Mesendoderm (in vitro differentiated cells): ENCODE results near the gene COL6A2.

Experiments used
- DNase-seq: peaks from one replicate; pipeline ENCODE4 v3.0.0; 2013
- H2AK5ac ChIP-seq: 2 replicates; pipeline ENCODE4 v1.6.1; 2013; ENCODE audit warnings: low read length, inconsistent platforms
- H2BK120ac ChIP-seq: 2 replicates; pipeline ENCODE4 v1.6.1; 2013; ENCODE audit warnings: low read depth, mild to moderate bottlenecking, low read length, moderate library complexity, mixed read lengths
- H2BK15ac ChIP-seq: replicated peaks from 2 replicates; pipeline ENCODE4 v1.6.1; 2013; ENCODE audit warnings: low read depth, mild to moderate bottlenecking, moderate library complexity
- H2BK5ac ChIP-seq: 2 replicates; pipeline ENCODE4 v1.6.1; 2013; ENCODE audit warnings: low read length, inconsistent platforms
- H3K18ac ChIP-seq: 2 replicates; pipeline ENCODE4 v1.6.1; 2013; ENCODE audit warnings: mild to moderate bottlenecking, low read length, mixed read lengths
- H3K23ac ChIP-seq: one replicate; pipeline ENCODE4 v1.6.1; 2013; ENCODE audit warnings: low read length
- H3K27ac ChIP-seq: 2 replicates; pipeline ENCODE4 v1.5.1; 2013; ENCODE audit warnings: low read depth, mild to moderate bottlenecking, inconsistent platforms, low read length, moderate library complexity
- H3K27me3 ChIP-seq: 2 replicates; pipeline ENCODE4 v1.6.1; 2013; ENCODE audit warnings: low read length, control low read depth, mild to moderate bottlenecking, inconsistent platforms; ENCODE audit not compliant: insufficient read depth, poor library complexity
- H3K36me3 ChIP-seq: 2 replicates; pipeline ENCODE4 v1.6.1; 2013; ENCODE audit warnings: low read length, inconsistent platforms; ENCODE audit not compliant: control insufficient read depth, insufficient read depth
- H3K4ac ChIP-seq: one replicate; pipeline ENCODE4 v1.6.1; 2013; ENCODE audit warnings: low read depth, mild to moderate bottlenecking, low read length, moderate library complexity
- H3K4me1 ChIP-seq: 2 replicates; pipeline ENCODE4 v1.6.1; 2013; ENCODE audit warnings: low read depth, low read length, inconsistent platforms; ENCODE audit not compliant: control insufficient read depth
- H3K4me2 ChIP-seq: 2 replicates; pipeline ENCODE4 v1.6.1; 2013; ENCODE audit warnings: low read length
- H3K4me3 ChIP-seq: 2 replicates; pipeline ENCODE4 v1.5.1; 2013; ENCODE audit warnings: mild to moderate bottlenecking, low read length
- H3K56ac ChIP-seq: one replicate; pipeline ENCODE4 v1.6.1; 2013; ENCODE audit warnings: low read length
- H3K79me1 ChIP-seq: 2 replicates; pipeline ENCODE4 v1.6.1; 2013; ENCODE audit warnings: low read length, inconsistent platforms
- H3K79me2 ChIP-seq: 2 replicates; pipeline ENCODE4 v1.6.1; 2013; ENCODE audit warnings: mild to moderate bottlenecking, low read length; ENCODE audit not compliant: control insufficient read depth, insufficient read depth
- H3K9ac ChIP-seq: 2 replicates; pipeline ENCODE4 v1.6.1; 2013; ENCODE audit warnings: low read length, inconsistent platforms
- H4K5ac ChIP-seq: one replicate; pipeline ENCODE4 v1.6.1; 2013; ENCODE audit warnings: low read length
- H4K8ac ChIP-seq: one replicate; pipeline ENCODE4 v1.6.1; 2013; ENCODE audit warnings: low read depth, mild to moderate bottlenecking, control low read depth, low read length, moderate library complexity
- WGBS: extraction: QIAGEN DNeasy Blood & Tissue Kit; methylation state at CpG from one replicate; pipeline ENCODE4 v1.1.7; 2013; ENCODE audit warnings: low lambda C conversion rate, missing lambda C conversion rate; ENCODE audit not compliant: insufficient coverage; ENCODE audit errors: extremely low coverage; 5-methylcytosine and 5-hydroxymethylcytosine counted together

The COL6A2 gene

GRCh38 chr21:46157987-46158451 is 60.1 kb downstream of the COL6A2 start:
- no CpG with 5 or more reads among the region's 15 CpGs for WGBS
- H2BK120ac ChIP-seq = no peak overlapping the region
- no peaks in the 10 kb centered on the region for H3K27me3 ChIP-seq
- no peaks in the 10 kb centered on the region for H3K36me3 ChIP-seq
- no peaks in the 10 kb centered on the region for H3K79me2 ChIP-seq
- H4K8ac ChIP-seq = no peak overlapping the region
- H3K23ac ChIP-seq = no peak overlapping the region
- no peak overlapping the region for H3K4ac ChIP-seq
- no peak for DNase-seq
- H3K18ac ChIP-seq = no peak overlapping the region
- no peak overlapping the region for H4K5ac ChIP-seq
- no peaks in the 10 kb centered on the region for H3K4me1 ChIP-seq
- no peaks in the 10 kb centered on the region for H3K79me1 ChIP-seq
- H3K4me2 ChIP-seq = no peak overlapping the region
- H2BK5ac ChIP-seq = no peak overlapping the region
- H3K4me3 ChIP-seq = no peak overlapping the region
- no peak overlapping the region for H2BK15ac ChIP-seq
- no peak overlapping the region for H3K56ac ChIP-seq
- H2AK5ac ChIP-seq = no peak overlapping the region
- H3K9ac ChIP-seq = no peak overlapping the region
- H3K27ac ChIP-seq = no peak overlapping the region

GRCh38 chr21:46158666-46159300 is 60.9 kb downstream of the COL6A2 start:
- H4K5ac ChIP-seq = no peak overlapping the region
- no CpG with 5 or more reads among the region's 10 CpGs for WGBS

GRCh38 chr21:46159390-46159789 is 61.5 kb downstream of the COL6A2 start:
- DNase-seq = no peak
- no CpG with 5 or more reads among the region's 12 CpGs for WGBS
- Histone ChIP-seq H3K27me3 (no peaks in the 10 kb centered on the region), H2BK5ac (no peak overlapping the region), H3K4me1 (no peaks in the 10 kb centered on the region), H3K27ac (no peak overlapping the region), H2BK120ac (no peak overlapping the region), H2BK15ac (no peak overlapping the region), H4K5ac (no peak overlapping the region), H3K23ac (no peak overlapping the region), H3K4me2 (no peak overlapping the region), H3K4ac (no peak overlapping the region), H3K9ac (no peak overlapping the region), H3K79me1 (no peaks in the 10 kb centered on the region), H3K4me3 (no peak overlapping the region), H4K8ac (no peak overlapping the region), H3K18ac (no peak overlapping the region), H3K79me2 (no peaks in the 10 kb centered on the region), H2AK5ac (no peak overlapping the region), H3K36me3 (no peaks in the 10 kb centered on the region), H3K56ac (no peak overlapping the region)

More at GRCh38 chr21:46158666-46159300, 60.9 kb downstream of the COL6A2 start:
- H3K79me2 ChIP-seq = no peaks in the 10 kb centered on the region
- H3K23ac ChIP-seq = no peak overlapping the region
- no peak overlapping the region for H4K8ac ChIP-seq
- no peak overlapping the region for H3K27ac ChIP-seq
- no peak overlapping the region for H3K18ac ChIP-seq
- no peak overlapping the region for H2BK5ac ChIP-seq
- H3K4me1 ChIP-seq = no peaks in the 10 kb centered on the region
- H3K4ac ChIP-seq = no peak overlapping the region
- no peak overlapping the region for H3K9ac ChIP-seq
- H2AK5ac ChIP-seq = no peak overlapping the region
- no peak overlapping the region for H2BK15ac ChIP-seq
- no peaks in the 10 kb centered on the region for H3K27me3 ChIP-seq
- H3K4me3 ChIP-seq = no peak overlapping the region
- H3K79me1 ChIP-seq = no peaks in the 10 kb centered on the region
- H3K4me2 ChIP-seq = no peak overlapping the region
- no peak for DNase-seq
- H3K36me3 ChIP-seq = no peaks in the 10 kb centered on the region
- H3K56ac ChIP-seq = no peak overlapping the region
- H2BK120ac ChIP-seq = no peak overlapping the region

GRCh38 chr21:46159841-46160656 is 62.1 kb downstream of the COL6A2 start:
- Histone ChIP-seq H4K5ac (no peak overlapping the region), H2BK120ac (no peak overlapping the region), H2AK5ac (no peak overlapping the region), H3K27me3 (no peaks in the 10 kb centered on the region), H3K79me2 (no peaks in the 10 kb centered on the region), H2BK15ac (no peak overlapping the region), H3K9ac (no peak overlapping the region), H3K4me1 (no peaks in the 10 kb centered on the region), H3K18ac (no peak overlapping the region), H3K56ac (no peak overlapping the region), H2BK5ac (no peak overlapping the region), H3K4me3 (no peak overlapping the region), H3K4ac (no peak overlapping the region), H3K27ac (no peak overlapping the region), H3K36me3 (no peaks in the 10 kb centered on the region), H4K8ac (no peak overlapping the region), H3K79me1 (no peaks in the 10 kb centered on the region), H3K23ac (no peak overlapping the region), H3K4me2 (no peak overlapping the region)
- no CpG with 5 or more reads among the region's 32 CpGs for WGBS
- no peak for DNase-seq

- Histone ChIP-seq H2BK120ac (no peak overlapping the region), H3K4me3 (no peak overlapping the region), H3K4me1 (no peaks in the 10 kb centered on the region), H3K4me2 (no peak overlapping the region), H3K27me3 (no peaks in the 10 kb centered on the region), H3K79me2 (no peaks in the 10 kb centered on the region), H3K56ac (no peak overlapping the region), H4K8ac (no peak overlapping the region), H3K9ac (no peak overlapping the region), H2BK15ac (no peak overlapping the region), H3K23ac (no peak overlapping the region), H3K4ac (no peak overlapping the region), H2AK5ac (no peak overlapping the region), H3K79me1 (no peaks in the 10 kb centered on the region), H2BK5ac (no peak overlapping the region), H4K5ac (no peak overlapping the region), H3K27ac (no peak overlapping the region), H3K36me3 (no peaks in the 10 kb centered on the region), H3K18ac (no peak overlapping the region)
- WGBS = no CpG with 5 or more reads among the region's 22 CpGs
- DNase-seq = no peak
Observed at GRCh38 chr21:46160657-46160906, 62.7 kb downstream of the COL6A2 start.
